KG1 (cell line): Measurements from ENCODE around the gene OTOP2.
"Not testable (repeated sequence)": the region's sequence is repeated elsewhere in the genome, so short reads cannot be mapped to it uniquely, and the experiment has no call there.

Experiments
- DNase-seq: peaks from one replicate; lab custom pipeline; 2025; lab: John Stamatoyannopoulos, UW

OTOP2 gene

DNA sequence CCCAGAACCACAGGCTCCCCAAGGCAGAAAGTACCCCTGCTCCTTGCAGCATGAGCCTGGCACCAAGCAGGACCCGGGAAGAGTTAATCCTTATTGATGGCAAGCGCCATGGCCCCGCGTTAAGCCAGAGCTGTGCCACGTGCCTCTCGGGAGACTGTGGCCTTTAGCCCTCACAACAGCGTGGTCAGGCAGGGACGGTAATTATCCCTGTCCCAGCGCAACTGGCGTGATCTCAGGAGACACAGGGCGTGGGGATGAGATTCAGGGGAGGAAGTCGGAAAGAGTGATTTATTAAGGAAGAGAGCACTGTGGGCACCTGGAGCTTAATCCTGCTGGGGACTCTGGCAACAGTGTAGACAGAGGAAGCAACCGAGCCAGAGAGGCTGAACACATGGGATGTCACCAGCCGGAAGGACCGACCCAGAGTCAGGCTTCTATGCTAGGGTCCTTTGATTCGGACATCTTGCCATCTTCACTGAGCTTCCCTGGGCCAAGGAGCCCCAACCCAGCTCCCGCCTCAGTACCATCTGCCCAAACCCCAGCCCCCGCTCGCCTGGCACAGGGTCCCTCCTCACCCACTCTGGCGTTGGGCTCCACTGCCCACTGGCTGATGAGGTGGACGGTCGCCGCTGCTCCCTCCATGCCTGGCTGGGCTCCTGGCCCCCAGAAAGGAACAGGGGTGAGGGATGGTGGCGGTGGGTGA, 28.5 kb downstream of the OTOP2 start:
- DNase-seq, result no peak

GRCh38 chr17:74953134-74953687, 29.1 kb downstream of the OTOP2 start:
- no peak for DNase-seq

GRCh38 chr17:74954115-74954514, 30.0 kb downstream of the OTOP2 start:
- no peak for DNase-seq

DNA sequence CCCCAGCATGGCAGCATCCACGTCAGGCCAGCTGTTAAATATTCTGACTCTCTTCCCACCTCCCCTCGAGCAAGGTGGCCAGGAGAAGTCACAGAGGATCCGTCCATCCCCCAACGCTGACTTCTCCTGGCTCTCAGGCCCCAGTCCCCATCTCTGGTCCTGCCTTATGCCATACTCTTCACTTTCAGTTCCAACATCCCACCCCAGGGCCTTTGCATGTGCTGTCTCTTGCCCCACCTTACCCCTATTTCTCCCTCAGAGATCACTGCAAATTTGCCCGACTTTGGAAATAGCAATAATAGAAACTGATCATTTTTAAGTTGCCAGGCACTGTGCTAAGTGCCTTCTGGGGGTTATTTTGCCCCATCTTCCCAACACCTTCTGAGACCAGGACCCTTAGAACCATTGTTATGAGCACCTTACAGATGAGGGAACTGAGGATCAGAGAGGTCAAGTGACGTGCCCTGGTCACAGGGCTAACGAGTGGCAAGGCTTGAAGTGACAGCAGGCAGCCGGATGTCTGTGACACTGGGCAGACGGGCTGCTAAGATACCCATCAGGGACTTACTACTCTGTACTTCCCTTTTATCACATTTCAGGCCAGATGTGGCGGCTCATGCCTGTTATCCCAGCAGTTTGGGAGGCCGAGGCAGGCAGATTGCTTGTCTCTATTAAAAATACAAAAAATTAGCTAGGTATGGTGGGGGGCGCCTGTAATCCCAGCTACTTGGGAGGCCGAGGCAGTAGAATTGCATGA, 30.8 kb downstream of the OTOP2 start:
- DNase-seq, result no peak

GRCh38 chr17:74956093-74956492, 32.0 kb downstream of the OTOP2 start:
- no peak for DNase-seq

DNA sequence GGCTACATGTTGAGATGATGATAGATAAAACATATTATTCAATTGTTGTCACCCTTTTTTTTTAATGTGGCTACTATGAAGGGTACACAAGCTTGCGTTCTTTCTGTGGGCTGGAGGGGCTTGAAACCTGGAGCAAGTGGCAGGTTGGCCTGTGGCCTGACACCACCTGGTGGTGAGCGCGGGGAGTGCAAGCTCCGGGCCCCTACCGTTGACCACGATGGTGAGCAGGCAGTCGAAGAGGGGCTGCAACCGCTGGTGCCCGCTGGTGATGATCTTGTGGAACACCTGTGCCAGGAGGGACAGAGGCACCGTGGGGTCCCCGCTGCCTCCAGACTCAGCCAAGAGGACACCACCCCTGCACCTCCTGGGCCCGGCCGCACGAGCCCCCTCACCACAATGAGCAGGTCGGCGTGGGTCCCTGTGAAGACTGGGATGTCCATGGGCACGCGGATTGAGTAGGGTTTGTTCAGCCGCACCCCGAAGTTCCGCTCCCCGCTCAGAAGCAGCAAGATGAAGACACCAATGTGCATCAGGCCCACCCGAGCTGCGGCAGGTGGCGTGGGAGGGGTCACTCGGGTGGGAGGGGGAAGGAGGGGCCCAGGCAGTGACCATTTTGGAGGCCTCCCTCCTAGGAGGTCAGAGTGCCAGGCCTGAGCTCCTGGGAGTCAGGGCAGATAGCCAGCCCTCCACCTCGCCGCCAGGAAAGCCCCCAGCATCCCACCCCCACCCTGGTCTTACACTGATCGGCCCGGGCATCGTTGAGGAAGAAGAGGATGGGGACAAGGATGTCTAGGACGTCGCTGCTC, 34.1 kb downstream of the OTOP2 start:
- peak; percentile 33 for DNase-seq

GRCh38 chr17:74959826-74960515, 35.9 kb downstream of the OTOP2 start:
- no peak for DNase-seq

- peak; percentile 62 for DNase-seq
Observed at GRCh38 chr17:74960570-74961342, 36.7 kb downstream of the OTOP2 start.

- DNase-seq, result peak; percentile 31
Observed at GRCh38 chr17:74961657-74962350, 37.7 kb downstream of the OTOP2 start.

DNA sequence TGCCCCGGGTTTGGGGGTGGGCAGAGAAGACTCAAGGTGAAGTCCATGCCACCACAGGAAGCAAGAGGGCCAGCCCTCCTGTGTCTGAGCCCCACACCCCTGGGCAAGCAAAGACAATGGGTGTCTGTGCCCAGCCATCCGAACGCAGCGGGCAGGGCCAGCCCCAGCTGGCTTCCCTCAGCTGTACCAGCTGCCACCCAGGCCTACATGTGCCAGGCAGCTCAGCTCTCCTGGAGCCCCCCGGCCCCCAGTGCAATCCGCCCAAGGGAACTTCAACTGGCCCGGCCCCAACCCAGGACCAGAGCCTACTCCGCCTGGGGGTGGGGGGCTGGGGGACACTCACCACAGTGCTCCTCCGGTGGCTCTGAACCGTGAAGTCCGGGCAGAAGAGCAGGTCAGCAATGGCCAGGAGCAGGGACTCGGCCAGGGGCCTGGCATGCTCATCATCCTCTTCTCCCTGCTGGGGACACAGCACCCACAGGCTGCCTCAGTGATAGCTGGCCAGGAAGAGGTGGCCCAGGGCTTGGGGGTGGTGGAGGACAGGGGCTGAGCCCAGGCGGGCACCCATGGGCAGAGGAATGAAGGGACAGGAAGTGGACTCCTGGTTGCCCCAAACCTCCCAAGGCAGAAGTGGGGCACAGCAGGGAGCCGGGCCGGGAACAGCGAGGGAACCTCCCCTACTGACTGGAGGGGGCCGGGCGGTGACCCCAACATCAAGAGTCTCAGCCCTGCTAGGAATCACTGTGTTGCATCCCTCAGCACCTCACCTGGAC, 38.7 kb downstream of the OTOP2 start:
- DNase-seq, result no peak

DNA sequence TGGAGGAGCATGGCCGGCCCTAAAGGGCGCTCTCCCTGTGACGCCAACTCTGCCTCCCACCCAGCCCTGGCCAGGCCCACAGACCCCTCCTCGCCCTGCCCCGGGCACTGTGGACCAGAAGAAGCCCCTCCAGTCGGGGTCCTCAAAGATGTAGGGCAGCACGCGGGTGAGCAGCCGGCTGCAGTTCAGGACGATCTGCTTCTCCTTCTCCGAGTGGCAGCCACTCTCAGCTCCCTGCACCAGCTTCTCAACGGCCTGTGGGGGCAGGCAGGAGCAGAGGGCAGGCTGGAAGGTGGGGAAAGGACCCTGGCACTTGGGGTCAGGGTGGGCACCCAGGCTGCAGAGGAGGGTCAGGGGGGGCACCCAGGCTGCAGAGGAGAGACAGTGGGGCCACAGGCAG, 39.6 kb downstream of the OTOP2 start:
- no peak for DNase-seq

- no peak for DNase-seq
Observed at GRCh38 chr17:74964246-74964761, 40.2 kb downstream of the OTOP2 start.

GRCh38 chr17:74964988-74965622, 41.0 kb downstream of the OTOP2 start:
- no peak for DNase-seq

GRCh38 chr17:74968361-74968780, 44.3 kb downstream of the OTOP2 start:
- no peak for DNase-seq

GRCh38 chr17:74969501-74969900, 45.4 kb downstream of the OTOP2 start:
- DNase-seq, result not testable (repeated sequence)

DNA sequence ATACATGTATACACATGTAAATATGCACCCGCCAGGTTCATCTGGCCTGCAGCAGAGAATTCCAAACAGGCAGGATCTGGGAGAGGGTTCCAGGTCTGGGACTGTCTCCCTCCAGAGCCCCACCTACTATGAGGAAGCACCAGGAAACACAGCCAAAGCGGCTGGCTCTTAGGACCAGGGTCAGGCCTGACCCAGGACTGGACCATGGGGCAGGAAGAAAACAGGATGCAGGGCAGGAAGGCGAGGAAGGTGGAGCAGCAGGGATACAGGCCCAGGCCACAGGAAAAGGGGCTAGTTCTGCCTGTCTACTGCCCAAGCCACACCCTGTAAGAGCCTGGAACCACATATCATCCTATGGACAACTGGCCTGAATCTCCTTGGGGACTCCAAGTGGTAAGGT, 46.3 kb downstream of the OTOP2 start:
- DNase-seq, result no peak

- DNase-seq, result no peak
Observed at GRCh38 chr17:74971069-74971841, 47.2 kb downstream of the OTOP2 start.

DNA sequence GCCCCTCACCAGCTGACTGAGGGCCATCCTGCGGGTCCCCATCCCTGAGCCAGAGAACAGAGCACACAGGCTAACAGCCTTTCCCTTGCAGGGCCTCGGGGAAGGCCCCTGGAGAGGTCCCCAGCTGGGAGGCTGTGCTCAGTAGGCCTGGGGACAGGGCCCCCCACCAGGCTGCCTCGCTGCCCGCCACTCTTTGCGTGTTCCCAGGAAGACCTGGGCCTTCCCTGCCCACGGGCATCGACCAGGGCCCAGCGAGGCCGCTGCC, 47.7 kb downstream of the OTOP2 start:
- DNase-seq, result no peak
